SK-N-SH treated with all-trans-retinoic acid at 6 μM for 48 hours (cell line): ENCODE results near the gene NMT2.

Experiments used
- ATAC-seq: fragments of 200-7000 bp; cut with Tn5 transposase; 3 replicates; pipeline ENCODE4 v1.9.1; 2020; ENCODE audit warnings: mild to moderate bottlenecking, moderate library complexity
- ARNTL ChIP-seq: fragments of 450-650 bp; formaldehyde crosslinking; IDR thresholded peaks from 2 replicates; pipeline ENCODE4 v1.5.0; 2020; ENCODE audit warnings: low read depth, mild to moderate bottlenecking, moderate library complexity, borderline replicate concordance
- BACH2 ChIP-seq: fragments of 250-450 bp; sonication (Bioruptor Pico); IDR thresholded peaks from 2 replicates; pipeline ENCODE4 v1.9.0; 2021; ENCODE audit warnings: mild to moderate bottlenecking, borderline replicate concordance
- CSDC2 ChIP-seq: fragments of 250-450 bp; sonication (Bioruptor Pico); IDR thresholded peaks from 2 replicates; pipeline ENCODE4 v1.5.0; 2020; ENCODE audit warnings: mild to moderate bottlenecking, moderate library complexity
- ESRRG ChIP-seq: fragments of 250-450 bp; sonication (Bioruptor Pico); IDR thresholded peaks from 2 replicates; pipeline ENCODE4 v1.6.1; 2021; ENCODE audit warnings: mild to moderate bottlenecking
- GLIS3 ChIP-seq: fragments of 250-450 bp; sonication (Bioruptor Pico); IDR thresholded peaks from 2 replicates; pipeline ENCODE4 v1.5.0; 2020; ENCODE audit warnings: mild to moderate bottlenecking, moderate library complexity
- ISL1 ChIP-seq: fragments of 250-450 bp; sonication (Bioruptor Pico); IDR thresholded peaks from 2 replicates; pipeline ENCODE4 v2.1.2; 2022; ENCODE audit warnings: mild to moderate bottlenecking, moderate library complexity
- OSR1 ChIP-seq: fragments of 250-450 bp; sonication (Bioruptor Pico); IDR thresholded peaks from 2 replicates; pipeline ENCODE4 v1.8.0; 2022; ENCODE audit warnings: moderate library complexity, mild to moderate bottlenecking, inconsistent platforms
- PPARA ChIP-seq: fragments of 250-450 bp; sonication (Bioruptor Pico); IDR thresholded peaks from 2 replicates; pipeline ENCODE4 v1.5.0; 2020; ENCODE audit warnings: mild to moderate bottlenecking, borderline replicate concordance
- RARB ChIP-seq: fragments of 250-450 bp; sonication (Bioruptor Pico); IDR thresholded peaks from 2 replicates; pipeline ENCODE4 v1.8.0; 2021; ENCODE audit warnings: mild to moderate bottlenecking, moderate library complexity
- TCF4 ChIP-seq: fragments of 250-450 bp; sonication (Bioruptor Pico); IDR thresholded peaks from 2 replicates; pipeline ENCODE4 v1.8.0; 2021; ENCODE audit warnings: mild to moderate bottlenecking, moderate library complexity, borderline replicate concordance
- TOX ChIP-seq: fragments of 250-450 bp; sonication (Bioruptor Pico); IDR thresholded peaks from 2 replicates; pipeline ENCODE4 v1.8.0; 2021; ENCODE audit warnings: mild to moderate bottlenecking, moderate library complexity, borderline replicate concordance
- ZC3H10 ChIP-seq: fragments of 250-450 bp; sonication (Bioruptor Pico); IDR thresholded peaks from 2 replicates; pipeline ENCODE4 v1.5.1; 2021; ENCODE audit warnings: mild to moderate bottlenecking, moderate library complexity
- ZFP3 ChIP-seq: fragments of 250-450 bp; sonication (Bioruptor Pico); IDR thresholded peaks from 2 replicates; pipeline ENCODE4 v1.5.0; 2020; ENCODE audit warnings: mild to moderate bottlenecking, moderate library complexity
- ZFP30 ChIP-seq: fragments of 450-650 bp; formaldehyde crosslinking; IDR thresholded peaks from 2 replicates; pipeline ENCODE4 v1.5.0; 2022; ENCODE audit warnings: mild to moderate bottlenecking, moderate library complexity
- ZNF565 ChIP-seq: fragments of 450-650 bp; formaldehyde crosslinking; conservative IDR thresholded peaks from 2 replicates; pipeline ENCODE4 v1.5.0; 2020; ENCODE audit warnings: low read depth, mild to moderate bottlenecking, moderate library complexity
- ZNF70 ChIP-seq: fragments of 450-650 bp; formaldehyde crosslinking; IDR thresholded peaks from 2 replicates; pipeline ENCODE4 v1.5.0; 2020; ENCODE audit warnings: mild to moderate bottlenecking, moderate library complexity
- ZNF8 ChIP-seq: fragments of 450-650 bp; formaldehyde crosslinking; IDR thresholded peaks from 2 replicates; pipeline ENCODE4 v1.5.0; 2020; ENCODE audit warnings: mild to moderate bottlenecking, moderate library complexity
- TF ChIP-seq, protein P1 (sequence below): fragments of 250-450 bp; sonication (Bioruptor Pico); IDR thresholded peaks from 2 replicates; pipeline ENCODE4 v1.8.0; 2021; ENCODE audit warnings: low read depth, mild to moderate bottlenecking, moderate library complexity, borderline replicate concordance
- TF ChIP-seq, protein P2 (sequence below): fragments of 250-450 bp; sonication (Bioruptor Pico); IDR thresholded peaks from 2 replicates; pipeline ENCODE4 v1.5.1; 2021; ENCODE audit warnings: mild to moderate bottlenecking, moderate library complexity
- TF ChIP-seq, protein P3 (sequence below): fragments of 250-450 bp; sonication (Bioruptor Pico); IDR thresholded peaks from 2 replicates; pipeline ENCODE4 v1.5.1; 2020; ENCODE audit warnings: low read depth, mild to moderate bottlenecking, moderate library complexity

Gene NMT2

DNA sequence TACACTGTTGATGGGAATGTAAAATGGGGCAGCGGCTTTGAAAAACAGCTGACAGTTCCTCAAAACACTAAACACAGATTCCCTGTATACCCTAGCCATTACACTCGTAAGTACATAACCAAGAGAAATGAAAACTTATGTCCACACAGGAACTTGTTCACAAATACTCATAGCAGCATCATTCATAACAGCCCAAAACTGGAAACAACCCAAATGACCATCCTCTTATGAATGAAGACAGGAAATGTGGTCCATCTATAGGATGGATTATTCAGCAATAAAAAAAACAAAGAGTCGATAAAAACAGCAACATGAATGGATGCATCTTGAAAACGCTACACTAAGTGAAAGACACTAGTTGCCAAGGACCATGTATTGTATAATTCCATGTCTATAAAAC lies 23.7 kb downstream of the NMT2 start:
- no peak for ATAC-seq
- TF ChIP-seq ZNF565 (no peak), ESRRG (no peak), ZC3H10 (CRISPR knock-in tag) (no peak), ZNF8 (CRISPR knock-in tag) (no peak), CSDC2 (CRISPR knock-in tag) (no peak), GLIS3 (no peak), ZNF70 (no peak), PPARA (CRISPR knock-in tag) (no peak)
- TF ChIP-seq, protein P1, sequence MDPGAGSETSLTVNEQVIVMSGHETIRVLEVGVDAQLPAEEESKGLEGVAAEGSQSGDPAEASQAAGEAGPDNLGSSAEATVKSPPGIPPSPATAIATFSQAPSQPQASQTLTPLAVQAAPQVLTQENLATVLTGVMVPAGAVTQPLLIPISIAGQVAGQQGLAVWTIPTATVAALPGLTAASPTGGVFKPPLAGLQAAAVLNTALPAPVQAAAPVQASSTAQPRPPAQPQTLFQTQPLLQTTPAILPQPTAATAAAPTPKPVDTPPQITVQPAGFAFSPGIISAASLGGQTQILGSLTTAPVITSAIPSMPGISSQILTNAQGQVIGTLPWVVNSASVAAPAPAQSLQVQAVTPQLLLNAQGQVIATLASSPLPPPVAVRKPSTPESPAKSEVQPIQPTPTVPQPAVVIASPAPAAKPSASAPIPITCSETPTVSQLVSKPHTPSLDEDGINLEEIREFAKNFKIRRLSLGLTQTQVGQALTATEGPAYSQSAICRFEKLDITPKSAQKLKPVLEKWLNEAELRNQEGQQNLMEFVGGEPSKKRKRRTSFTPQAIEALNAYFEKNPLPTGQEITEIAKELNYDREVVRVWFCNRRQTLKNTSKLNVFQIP (CRISPR knock-in tag), result no peak
- TF ChIP-seq, protein P2, sequence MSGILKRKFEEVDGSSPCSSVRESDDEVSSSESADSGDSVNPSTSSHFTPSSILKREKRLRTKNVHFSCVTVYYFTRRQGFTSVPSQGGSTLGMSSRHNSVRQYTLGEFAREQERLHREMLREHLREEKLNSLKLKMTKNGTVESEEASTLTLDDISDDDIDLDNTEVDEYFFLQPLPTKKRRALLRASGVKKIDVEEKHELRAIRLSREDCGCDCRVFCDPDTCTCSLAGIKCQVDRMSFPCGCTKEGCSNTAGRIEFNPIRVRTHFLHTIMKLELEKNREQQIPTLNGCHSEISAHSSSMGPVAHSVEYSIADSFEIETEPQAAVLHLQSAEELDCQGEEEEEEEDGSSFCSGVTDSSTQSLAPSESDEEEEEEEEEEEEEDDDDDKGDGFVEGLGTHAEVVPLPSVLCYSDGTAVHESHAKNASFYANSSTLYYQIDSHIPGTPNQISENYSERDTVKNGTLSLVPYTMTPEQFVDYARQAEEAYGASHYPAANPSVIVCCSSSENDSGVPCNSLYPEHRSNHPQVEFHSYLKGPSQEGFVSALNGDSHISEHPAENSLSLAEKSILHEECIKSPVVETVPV (CRISPR knock-in tag), result no peak

DNA sequence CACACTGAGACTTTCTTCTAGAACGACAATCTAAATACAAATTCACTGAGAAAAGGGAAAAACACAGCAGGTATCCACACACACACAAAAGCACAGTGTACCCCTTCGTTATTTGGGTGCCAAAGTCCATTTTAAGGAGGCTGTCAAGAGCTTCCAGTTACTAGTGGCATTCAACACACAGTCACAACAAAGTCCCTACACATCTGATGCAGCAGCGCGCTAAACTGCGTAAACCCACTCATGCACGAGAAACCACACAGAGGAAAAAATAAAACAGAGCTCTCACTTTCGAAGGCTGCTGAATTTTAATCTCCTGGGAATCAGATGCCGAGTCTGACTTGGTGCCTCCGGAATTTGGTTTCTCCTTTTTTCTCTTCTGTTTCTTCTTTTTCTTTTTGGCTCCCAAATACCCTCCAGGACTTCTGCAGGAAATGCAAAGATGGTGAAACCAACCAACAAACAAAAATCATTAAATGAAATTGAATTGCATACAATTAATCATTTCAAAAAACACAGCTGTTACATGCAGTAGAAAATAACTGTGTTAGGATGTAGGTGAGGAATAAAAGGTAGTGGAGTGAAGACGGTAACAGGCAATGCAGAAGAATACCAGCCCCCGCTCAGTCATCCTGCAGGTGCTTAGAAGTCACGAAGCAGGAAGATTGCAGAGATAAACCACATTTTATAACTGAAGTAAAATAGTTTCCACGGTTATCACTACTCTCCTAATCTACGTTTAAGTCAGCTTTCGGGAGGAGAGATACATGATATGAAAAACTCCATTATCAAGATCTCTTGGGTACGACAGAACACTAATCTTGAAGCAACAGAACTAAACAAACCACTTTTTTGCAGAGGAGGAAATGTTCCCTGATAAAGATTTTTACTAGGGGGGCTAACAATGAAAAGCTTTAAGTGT lies 27.1 kb downstream of the NMT2 start:
- ATAC-seq, result no peak
- TF ChIP-seq ZNF8 (CRISPR knock-in tag), result no peak
- TF ChIP-seq OSR1 (CRISPR knock-in tag), result no peak
- TF ChIP-seq CSDC2 (CRISPR knock-in tag), result no peak
- no peak for TF ChIP-seq ZNF565
- TF ChIP-seq ESRRG, result no peak
- no peak for TF ChIP-seq ARNTL (CRISPR knock-in tag)
- TF ChIP-seq ZFP30 (CRISPR knock-in tag), result no peak
- TF ChIP-seq ZNF70, result no peak
- TF ChIP-seq, protein P1 (CRISPR knock-in tag), result no peak
- no peak for TF ChIP-seq BACH2 (CRISPR knock-in tag)
- TF ChIP-seq, all 23 proteins: peak for 0

GRCh38 chr10:15140698-15141097 lies 27.8 kb downstream of the NMT2 start:
- TF ChIP-seq ARNTL (CRISPR knock-in tag) (no peak), ZNF8 (CRISPR knock-in tag) (no peak), GLIS3 (no peak), ZC3H10 (CRISPR knock-in tag) (no peak), ZFP3 (no peak)
- TF ChIP-seq, protein P1 (CRISPR knock-in tag), result no peak
- no peak for ATAC-seq

- TF ChIP-seq ARNTL (CRISPR knock-in tag) (no peak), BACH2 (CRISPR knock-in tag) (no peak), PPARA (CRISPR knock-in tag) (no peak), CSDC2 (CRISPR knock-in tag) (no peak), ZFP30 (CRISPR knock-in tag) (no peak), ZNF8 (CRISPR knock-in tag) (no peak), TCF4 (CRISPR knock-in tag) (no peak), ISL1 (CRISPR knock-in tag) (no peak), ZNF70 (no peak), RARB (CRISPR knock-in tag) (no peak), TOX (CRISPR knock-in tag) (no peak), ESRRG (no peak)
- TF ChIP-seq, protein P2 (CRISPR knock-in tag), result no peak
- TF ChIP-seq, protein P3, sequence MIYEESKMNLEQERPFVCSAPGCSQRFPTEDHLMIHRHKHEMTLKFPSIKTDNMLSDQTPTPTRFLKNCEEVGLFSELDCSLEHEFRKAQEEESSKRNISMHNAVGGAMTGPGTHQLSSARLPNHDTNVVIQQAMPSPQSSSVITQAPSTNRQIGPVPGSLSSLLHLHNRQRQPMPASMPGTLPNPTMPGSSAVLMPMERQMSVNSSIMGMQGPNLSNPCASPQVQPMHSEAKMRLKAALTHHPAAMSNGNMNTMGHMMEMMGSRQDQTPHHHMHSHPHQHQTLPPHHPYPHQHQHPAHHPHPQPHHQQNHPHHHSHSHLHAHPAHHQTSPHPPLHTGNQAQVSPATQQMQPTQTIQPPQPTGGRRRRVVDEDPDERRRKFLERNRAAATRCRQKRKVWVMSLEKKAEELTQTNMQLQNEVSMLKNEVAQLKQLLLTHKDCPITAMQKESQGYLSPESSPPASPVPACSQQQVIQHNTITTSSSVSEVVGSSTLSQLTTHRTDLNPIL (CRISPR knock-in tag), result no peak
- TF ChIP-seq, all 23 proteins: peak for 0
- ATAC-seq, result no peak
These were observed 30.9 kb downstream of the NMT2 start for GRCh38 chr10:15137636-15138035.
